Psoas muscle (tissue), 8 donors: ENCODE results near the gene GP5. TPM values are rescaled to one million over a fixed set of nuclear protein-coding genes. Genes with fewer than 3 reads are reported as not detected.

Experiments
- ATAC-seq, 4 donors: fragments of 200-7000 bp; cut with Tn5 transposase; one replicate each; pipeline ENCODE4 v1.9.1; 2020; ENCODE audit warnings: moderate library complexity in 3 of 4, mild to moderate bottlenecking in 2 of 4
- DNase-seq, 2 donors: peaks; one replicate each; pipeline ENCODE4 v3.0.0-alpha.2; 2020
- H3K27ac ChIP-seq: fragments of 200-600 bp; one replicate; pipeline ENCODE4 v1.8.0; 2022
- H3K27me3 ChIP-seq, 3 donors: fragments of 200-600 bp in 1 of 3; one replicate each; pipeline versions ENCODE4 v1.6.1 to v1.8.0; 2013 to 2022; ENCODE audit warnings: low read length in 2 of 3, mild to moderate bottlenecking in 2 of 3, moderate library complexity in 1 of 3; ENCODE audit not compliant: insufficient read depth in 3 of 3
- H3K36me3 ChIP-seq, 2 donors: fragments of 200-600 bp in 1 of 2; one replicate each; pipeline versions ENCODE4 v1.6.1 to v1.8.0; 2013 to 2022; ENCODE audit warnings: low read depth in 1 of 2, mild to moderate bottlenecking in 1 of 2, moderate library complexity in 1 of 2; ENCODE audit not compliant: insufficient read depth in 1 of 2
- H3K4me1 ChIP-seq: fragments of 200-600 bp; one replicate; pipeline ENCODE4 v1.8.0; 2022
- H3K4me3 ChIP-seq: fragments of 200-600 bp; one replicate; pipeline ENCODE4 v1.8.0; 2022; ENCODE audit warnings: mild to moderate bottlenecking
- H3K9me3 ChIP-seq: fragments of 200-600 bp; one replicate; pipeline ENCODE4 v1.8.0; 2022
- WGBS, 3 donors: extraction: QIAGEN DNeasy Blood & Tissue Kit; methylation state at CpG; one replicate each; pipeline versions ENCODE4 v1.1.6 to v1.1.7; 2013; 5-methylcytosine and 5-hydroxymethylcytosine counted together
- intact Hi-C, 2 donors: fragments of 100-400 bp; cut with DNase I; formaldehyde crosslinking; loops; one replicate each; pipeline versions ENCODE4 v1.11.0 to v1.14.2; 2022
- polyA plus RNA-seq, 3 donors: library from polyadenylated mRNA; stranded (reverse); fragments of 200-250 nt; gene quantifications; one replicate each; pipeline ENCODE4 v1.2.3, GENCODE V29; 2013
- total RNA-seq, 4 donors: library from RNA; stranded (reverse); fragmentation: NEBNext Ultra II Directional in 2 of 4; extraction: Animal tissue kit (Norgen Biotek cat#: 25700) in 2 of 4; gene quantifications; one replicate each; pipeline versions ENCODE4 v1.2.1 to v1.2.4, GENCODE V29; 2021 to 2023
- TF ChIP-seq, protein P1 (sequence below): fragments of 200-600 bp; IDR thresholded peaks from one replicate; pipeline ENCODE4 v1.8.0; 2022; ENCODE audit warnings: antibody characterized with exemption
- donor health status: healthy with polysubstance abuse.
- donor health status: DM: no; HTN: no; CAD: no; lungs with moderate emphysema.
- donor health status: Bipolar disorder and iron deficiency.
- donor health status: healthy.
- donor health status: DM: yes; HTN: yes; CAD: no.
- donor health status: DM: no; HTN: no; CAD: no.
- donor health status: DM: no; HTN: no; CAD: no.
- donor health status: DM: yes; HTN: yes; CAD: no.

GP5 gene
- total and polyA plus RNA-seq, 7 donors = 0.01 TPM; not detected in 6

- no peak overlapping the region for H3K4me3 ChIP-seq
- peaks cover 0 to 17% (median 3%) of the 10 kb centered on the region in 3 donors for H3K27me3 ChIP-seq
- intact Hi-C loops = no loop called here
- no peak for DNase-seq
- 87 to 91% (median 91%) methylated on average over 14 of the region's 14 CpGs for WGBS, 3 donors
- H3K27ac ChIP-seq = no peak overlapping the region
- H3K9me3 ChIP-seq = no peaks in the 10 kb centered on the region
- H3K4me1 ChIP-seq = no peaks in the 10 kb centered on the region
- no peak for ATAC-seq
- no peaks in the 10 kb centered on the region for H3K36me3 ChIP-seq
- TF ChIP-seq, protein P1, sequence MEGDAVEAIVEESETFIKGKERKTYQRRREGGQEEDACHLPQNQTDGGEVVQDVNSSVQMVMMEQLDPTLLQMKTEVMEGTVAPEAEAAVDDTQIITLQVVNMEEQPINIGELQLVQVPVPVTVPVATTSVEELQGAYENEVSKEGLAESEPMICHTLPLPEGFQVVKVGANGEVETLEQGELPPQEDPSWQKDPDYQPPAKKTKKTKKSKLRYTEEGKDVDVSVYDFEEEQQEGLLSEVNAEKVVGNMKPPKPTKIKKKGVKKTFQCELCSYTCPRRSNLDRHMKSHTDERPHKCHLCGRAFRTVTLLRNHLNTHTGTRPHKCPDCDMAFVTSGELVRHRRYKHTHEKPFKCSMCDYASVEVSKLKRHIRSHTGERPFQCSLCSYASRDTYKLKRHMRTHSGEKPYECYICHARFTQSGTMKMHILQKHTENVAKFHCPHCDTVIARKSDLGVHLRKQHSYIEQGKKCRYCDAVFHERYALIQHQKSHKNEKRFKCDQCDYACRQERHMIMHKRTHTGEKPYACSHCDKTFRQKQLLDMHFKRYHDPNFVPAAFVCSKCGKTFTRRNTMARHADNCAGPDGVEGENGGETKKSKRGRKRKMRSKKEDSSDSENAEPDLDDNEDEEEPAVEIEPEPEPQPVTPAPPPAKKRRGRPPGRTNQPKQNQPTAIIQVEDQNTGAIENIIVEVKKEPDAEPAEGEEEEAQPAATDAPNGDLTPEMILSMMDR = no peak
These were observed 15.7 kb downstream of the GP5 start for GRCh38 chr3:194383276-194383940.

GRCh38 chr3:194382892-194383223 lies 16.2 kb downstream of the GP5 start:
- DNase-seq = no peak
- Histone ChIP-seq H3K9me3 (no peaks in the 10 kb centered on the region), H3K27ac (no peak overlapping the region), H3K36me3 (no peaks in the 10 kb centered on the region), H3K4me3 (no peak overlapping the region), H3K4me1 (no peaks in the 10 kb centered on the region), H3K27me3 (peaks cover 0 to 19% (median 3%) of the 10 kb centered on the region in 3 donors)
- 58 to 64% (median 62%) methylated on average over 9 of the region's 9 CpGs for WGBS, 3 donors
- intact Hi-C loops = no loop called here
- TF ChIP-seq, protein P1 = no peak
- ATAC-seq = no peak

GRCh38 chr3:194382196-194382891 lies 16.7 kb downstream of the GP5 start:
- WGBS, 3 donors = 58 to 64% (median 61%) methylated on average over 20 of the region's 20 CpGs
- Histone ChIP-seq H3K27ac (no peak overlapping the region), H3K36me3 (no peaks in the 10 kb centered on the region), H3K4me1 (no peaks in the 10 kb centered on the region), H3K9me3 (no peaks in the 10 kb centered on the region), H3K4me3 (no peak overlapping the region), H3K27me3 (peaks cover 0 to 17% (median 3%) of the 10 kb centered on the region in 3 donors)
- intact Hi-C loops = no loop called here
- no peak for DNase-seq
- ATAC-seq = no peak
- TF ChIP-seq, protein P1 = no peak

DNA sequence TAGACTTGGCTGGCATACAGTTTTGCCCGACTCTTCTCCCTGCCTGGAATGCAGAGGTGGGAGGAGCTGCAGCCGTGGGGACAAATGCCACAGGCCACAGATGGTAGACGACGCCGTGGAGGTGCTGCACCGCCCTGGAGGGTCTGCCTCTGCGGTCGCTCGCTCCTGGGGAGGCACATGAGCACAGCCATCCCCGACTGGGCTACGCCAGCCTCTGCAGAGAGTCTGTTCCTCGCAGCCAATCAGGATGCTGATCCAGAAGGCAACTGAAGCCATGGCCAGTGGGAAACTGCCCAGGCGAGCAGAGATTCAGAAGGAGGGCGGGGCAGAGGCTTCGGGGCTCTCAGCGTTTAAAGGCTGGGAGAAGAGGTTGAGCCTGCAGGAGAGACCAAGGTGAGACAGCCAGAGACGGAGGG lies 17.6 kb downstream of the GP5 start:
- no peak for DNase-seq
- Histone ChIP-seq H3K27ac (no peak overlapping the region), H3K4me3 (no peak overlapping the region), H3K27me3 (peaks cover 0 to 20% (median 3%) of the 10 kb centered on the region in 3 donors), H3K36me3 (no peaks in the 10 kb centered on the region), H3K4me1 (no peaks in the 10 kb centered on the region), H3K9me3 (no peaks in the 10 kb centered on the region)
- intact Hi-C loops = no loop called here
- 31 to 41% (median 36%) methylated on average over 17 of the region's 17 CpGs for WGBS, 3 donors
- no peak for ATAC-seq
- TF ChIP-seq, protein P1 = no peak
